Neural progenitor cell (in vitro differentiated cells): Measurements from ENCODE around the gene COA6.

Experiments
- CTCF ChIP-seq: fragments of 200-600 bp; sonication (generic); IDR thresholded peaks from 2 replicates; pipeline ENCODE4 v1.5.1; 2017; ENCODE audit warnings: antibody characterized with exemption, mild to moderate bottlenecking
- EZH2 ChIP-seq: fragments of 200-600 bp; sonication (generic); IDR thresholded peaks from 2 replicates; pipeline ENCODE4 v1.6.1; 2017; ENCODE audit warnings: antibody characterized with exemption, mild to moderate bottlenecking, moderate library complexity
- EZH2phosphoT487 ChIP-seq: fragments of 200-600 bp; sonication (generic); IDR thresholded peaks from 2 replicates; pipeline ENCODE4 v1.6.1; 2017; ENCODE audit warnings: antibody characterized with exemption

GRCh38 chr1:234429434-234429806 lies 56.2 kb downstream of the COA6 start:
- TF ChIP-seq CTCF = no peak
- TF ChIP-seq EZH2phosphoT487 = no peak
- no peak for TF ChIP-seq EZH2
